CD4-positive, alpha-beta T cell treated with Interleukin-2 at 100 ng/mL for 4 hours (primary cell): ENCODE data around the gene MAPKAP1.

Experiments used
- DNase-seq: peaks from one replicate; pipeline ENCODE4 v3.0.0-alpha.2; 2020; ENCODE audit warnings: low spot score

MAPKAP1 gene

DNA sequence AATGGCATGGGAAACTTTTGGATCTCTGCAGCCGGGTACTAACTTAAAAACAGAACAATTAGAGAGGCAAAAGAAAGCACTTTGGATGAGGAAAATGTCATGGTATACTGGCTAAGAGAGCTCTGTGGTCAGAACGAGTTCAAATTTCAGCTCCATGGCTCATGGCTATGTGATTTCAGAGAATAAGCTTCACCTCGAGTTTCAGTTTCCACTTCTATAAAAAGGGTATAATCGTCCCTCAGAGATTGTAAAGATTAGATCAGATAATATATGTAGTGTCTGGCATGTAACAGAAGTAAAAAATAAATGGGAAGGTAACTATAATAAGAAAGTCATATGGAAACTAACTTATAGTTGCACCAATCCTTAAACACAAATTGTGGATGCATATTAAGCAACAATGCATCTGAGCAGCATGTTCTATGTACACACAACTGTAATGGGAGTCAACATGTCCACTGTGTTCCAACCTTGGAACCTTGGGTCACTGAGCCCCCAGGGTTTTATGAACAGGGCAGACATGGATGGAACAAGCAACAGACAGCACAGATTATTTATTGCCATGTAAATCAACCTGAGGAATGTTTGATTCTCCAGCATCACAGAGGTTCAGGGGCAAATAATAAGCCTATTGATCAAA is 145.4 kb downstream of the MAPKAP1 start:
- DNase-seq: no peak

DNA sequence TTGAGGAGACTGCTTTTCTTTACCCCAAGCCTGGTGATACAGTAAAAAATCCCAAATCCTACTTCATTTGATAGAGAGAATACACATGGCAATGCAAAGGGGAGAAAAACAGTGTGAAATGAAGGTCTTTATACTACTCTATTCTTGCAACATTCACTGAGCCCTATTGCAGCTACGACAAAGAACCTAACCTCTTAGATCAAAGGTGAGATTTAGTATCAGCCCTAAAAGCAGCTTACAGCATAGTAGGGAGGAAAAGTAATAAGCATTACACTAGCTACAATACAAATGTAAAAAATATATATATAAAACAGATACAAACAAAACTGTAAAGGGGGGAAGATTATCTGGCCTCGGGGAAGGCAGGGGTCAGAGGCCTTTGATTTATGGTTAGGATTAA is 147.1 kb downstream of the MAPKAP1 start:
- no peak for DNase-seq

DNA sequence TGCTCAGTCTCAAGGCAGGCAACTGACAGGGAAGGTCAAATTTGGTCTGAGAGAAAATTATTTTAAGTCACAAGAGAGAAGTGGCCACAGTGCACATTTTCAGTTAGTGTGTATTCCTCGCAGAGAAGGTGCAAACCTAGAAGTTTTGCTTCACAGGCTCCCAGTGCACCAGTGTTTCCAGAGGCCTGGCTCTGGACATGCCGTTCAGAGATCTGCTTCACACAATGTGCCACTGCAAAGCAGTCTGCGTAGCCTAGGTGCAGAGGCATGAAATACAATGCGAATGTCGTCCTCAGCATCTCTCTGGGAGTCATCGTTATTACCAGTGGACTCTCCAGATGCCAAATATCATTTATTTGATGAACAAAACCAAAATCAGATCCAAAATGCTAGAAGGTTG is 147.8 kb downstream of the MAPKAP1 start:
- no peak for DNase-seq

DNA sequence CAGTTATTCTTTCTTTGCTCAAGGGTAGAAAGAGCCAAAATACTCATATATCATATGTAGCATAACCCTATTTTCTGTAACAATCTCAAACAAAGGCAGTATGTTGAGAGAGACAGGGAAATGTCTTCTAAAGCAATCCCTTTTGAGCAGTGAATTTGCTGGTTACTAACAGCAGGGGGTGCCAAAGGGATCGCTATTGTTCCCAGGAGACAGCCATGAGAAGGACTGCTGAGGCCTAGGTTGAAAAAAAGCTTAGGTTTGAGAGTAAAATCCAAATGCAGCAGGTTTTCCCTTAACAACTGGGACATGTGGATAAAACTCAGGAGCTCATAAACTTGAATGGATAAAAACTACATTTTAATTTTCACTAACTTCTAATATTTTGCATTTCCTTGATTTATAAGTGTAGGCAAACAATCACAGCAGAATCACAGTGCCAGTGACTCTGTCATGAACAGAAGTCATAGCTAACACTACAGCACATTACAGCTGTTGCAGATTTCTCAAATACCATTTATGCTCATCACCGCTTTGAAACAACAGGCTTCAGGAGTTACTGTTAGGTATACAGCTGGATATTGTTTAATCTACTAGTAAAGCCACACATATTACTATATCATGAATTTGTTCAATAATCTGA is 148.4 kb downstream of the MAPKAP1 start:
- peak; percentile 64 for DNase-seq

DNA sequence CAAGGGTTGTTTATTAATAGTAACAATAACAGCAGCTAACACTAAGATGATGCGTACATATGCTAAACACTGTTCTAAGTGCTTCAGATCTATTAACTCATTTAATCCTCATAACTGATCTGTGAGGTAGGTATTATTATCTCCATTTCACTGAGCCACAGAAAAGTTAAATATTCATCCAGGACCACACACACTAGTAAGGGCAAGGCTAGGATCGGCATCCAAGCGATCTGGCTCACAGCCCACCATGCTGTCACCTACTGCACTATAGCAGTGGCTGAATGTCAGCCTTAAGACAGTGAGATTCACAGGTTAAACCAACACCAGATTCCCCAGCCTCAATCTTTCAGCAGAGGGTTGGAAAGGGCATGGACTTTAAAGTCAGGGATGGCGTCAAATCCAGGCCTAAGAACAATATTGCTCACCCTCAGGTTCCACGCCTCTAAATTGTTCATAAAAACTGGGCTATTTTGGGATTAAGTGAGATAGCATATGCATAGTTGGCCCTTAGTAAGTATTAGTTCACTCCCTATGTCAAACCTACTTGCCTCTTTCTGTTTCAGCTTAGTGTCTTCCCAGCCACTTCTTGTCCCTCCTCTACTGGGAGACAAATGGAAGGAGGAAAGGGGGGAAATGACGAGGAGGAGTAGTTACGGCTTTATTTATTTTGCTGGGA is 150.8 kb downstream of the MAPKAP1 start:
- no peak for DNase-seq

DNA sequence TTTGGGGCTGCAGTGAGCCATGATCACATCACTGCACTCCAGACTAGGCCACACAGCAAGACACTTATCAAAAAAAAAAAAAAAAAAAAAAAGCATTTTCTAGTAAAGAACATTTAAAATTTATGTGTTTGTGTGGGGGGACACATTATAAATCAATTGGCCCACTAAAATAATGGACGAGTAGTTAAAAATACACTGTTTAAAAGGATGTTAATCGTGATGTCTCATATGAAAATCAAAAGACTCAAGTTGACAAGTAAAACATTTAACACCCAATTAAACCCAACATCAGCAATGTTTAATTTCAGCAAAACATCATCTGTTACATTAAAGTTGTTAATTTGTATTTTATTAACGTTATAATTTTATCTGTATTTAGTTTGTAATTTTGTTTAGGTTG is 152.3 kb downstream of the MAPKAP1 start:
- no peak for DNase-seq

DNA sequence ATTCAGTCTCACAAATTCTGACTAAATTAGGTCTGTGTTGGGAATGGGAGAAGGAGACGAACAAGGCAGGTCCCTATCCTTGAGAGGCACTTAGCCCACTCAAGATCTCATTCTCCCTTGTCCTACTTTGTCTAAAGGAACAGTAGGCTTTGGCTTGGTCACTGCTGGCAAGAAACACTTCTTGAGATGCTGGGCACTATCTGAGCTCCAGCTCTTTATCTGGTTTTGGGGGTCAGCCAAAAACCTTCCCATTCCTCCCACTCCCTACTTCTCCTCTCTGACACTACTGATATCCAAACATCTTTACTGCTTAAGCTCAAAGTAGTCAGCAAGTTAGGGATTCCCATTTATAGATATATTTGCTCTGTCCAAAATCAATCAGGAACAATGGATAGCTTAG is 155.2 kb downstream of the MAPKAP1 start:
- DNase-seq: no peak

DNA sequence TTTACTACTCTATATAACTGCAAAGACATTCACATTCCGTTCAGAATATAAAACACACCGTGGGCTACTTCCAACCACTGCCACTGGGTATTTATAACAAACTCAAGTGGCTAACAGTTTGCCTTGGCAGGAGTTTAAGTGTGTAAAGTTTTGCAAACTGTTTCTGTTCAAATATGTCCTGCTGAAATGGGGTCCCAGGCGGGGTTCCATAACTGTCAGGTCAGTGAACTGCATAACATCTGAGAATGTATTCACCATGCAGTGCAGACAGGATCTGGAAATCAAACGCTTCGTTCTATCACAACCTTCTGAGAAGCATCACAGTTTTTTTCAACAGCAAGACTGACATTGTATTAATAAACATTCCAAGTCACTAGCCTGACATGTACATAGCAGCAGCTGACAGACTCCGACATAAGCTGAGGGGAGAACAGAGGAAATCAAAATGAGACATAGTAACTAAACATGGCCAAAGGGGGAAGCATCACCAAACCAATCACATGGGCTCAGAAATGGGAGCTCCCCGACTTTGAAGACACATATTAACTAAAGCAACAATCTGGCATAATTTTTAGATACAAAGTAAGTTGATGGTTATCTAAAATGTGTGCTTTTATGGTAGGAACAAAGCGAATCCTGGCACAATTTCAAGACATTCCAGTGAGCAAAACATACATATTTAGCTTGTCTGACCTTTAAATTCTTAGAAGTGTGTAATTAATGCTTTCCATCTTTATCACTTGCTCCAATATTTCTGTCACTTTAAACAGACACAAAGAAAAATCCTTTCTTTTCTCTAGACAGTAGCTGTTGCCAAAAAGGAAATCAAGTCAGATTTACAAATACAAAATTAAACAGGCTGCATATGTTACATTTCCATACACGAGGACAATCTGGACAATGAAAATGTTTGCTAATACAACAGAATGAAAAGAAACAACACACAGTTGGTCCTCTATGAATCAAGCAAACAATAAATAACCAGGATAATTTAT is 156.8 kb downstream of the MAPKAP1 start:
- DNase-seq: no peak

DNA sequence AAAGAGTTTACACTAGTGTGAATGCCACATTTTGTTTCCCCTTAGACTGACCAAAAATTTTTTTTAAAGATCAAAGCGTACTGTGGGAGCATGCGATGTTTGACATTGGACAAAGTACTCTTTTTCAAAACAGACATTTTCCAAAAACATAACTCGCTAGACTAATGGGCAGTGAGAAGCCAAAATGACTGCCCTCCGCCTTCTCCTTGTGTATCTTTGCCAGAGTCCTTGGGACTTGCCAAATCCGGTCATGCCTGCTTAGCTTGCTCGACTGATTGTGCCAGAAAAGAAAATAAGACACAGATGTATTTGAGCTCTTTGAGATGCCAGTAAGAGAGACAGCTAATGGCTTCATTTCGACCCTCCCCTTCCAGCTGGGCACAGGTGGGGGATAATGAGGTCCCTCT is 157.5 kb downstream of the MAPKAP1 start:
- no peak for DNase-seq

DNA sequence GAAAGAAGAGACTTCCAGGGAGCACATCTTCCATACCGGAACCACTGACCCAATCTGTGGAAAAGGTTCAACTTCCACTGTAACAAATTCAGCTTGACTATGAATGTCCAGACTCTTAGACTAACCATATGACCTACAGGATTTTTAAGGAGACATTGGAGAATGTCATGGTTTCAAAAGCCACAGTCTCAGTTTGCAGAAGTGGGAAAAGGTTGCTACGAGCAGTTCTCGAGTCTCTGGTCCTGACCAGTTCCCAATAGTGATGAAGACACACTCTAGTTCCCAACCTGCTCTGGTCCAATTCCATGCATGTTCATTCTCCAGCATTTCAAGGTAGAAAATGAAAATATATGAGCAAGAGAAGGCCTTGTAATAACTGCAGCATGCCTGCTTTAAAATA is 158.0 kb downstream of the MAPKAP1 start:
- DNase-seq: no peak

DNA sequence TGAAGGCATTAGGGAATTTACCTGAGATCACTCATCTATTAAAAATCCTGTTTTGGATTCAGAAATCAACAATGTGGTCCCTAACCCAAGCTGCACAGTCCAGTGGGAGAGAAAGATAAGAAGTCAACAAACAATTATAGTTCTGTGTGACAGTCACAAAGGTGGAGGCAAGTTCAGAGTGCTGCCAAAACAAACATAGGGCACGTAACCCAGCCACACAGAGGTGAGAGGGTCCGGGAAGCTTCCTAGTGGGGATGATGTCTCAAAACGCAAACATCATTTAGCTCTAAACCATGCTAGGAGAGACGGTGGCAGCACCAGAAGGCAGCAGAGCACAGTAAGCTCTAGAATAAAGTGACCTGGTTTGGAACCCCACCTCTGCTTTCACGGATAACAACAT is 158.9 kb downstream of the MAPKAP1 start:
- DNase-seq: no peak

DNA sequence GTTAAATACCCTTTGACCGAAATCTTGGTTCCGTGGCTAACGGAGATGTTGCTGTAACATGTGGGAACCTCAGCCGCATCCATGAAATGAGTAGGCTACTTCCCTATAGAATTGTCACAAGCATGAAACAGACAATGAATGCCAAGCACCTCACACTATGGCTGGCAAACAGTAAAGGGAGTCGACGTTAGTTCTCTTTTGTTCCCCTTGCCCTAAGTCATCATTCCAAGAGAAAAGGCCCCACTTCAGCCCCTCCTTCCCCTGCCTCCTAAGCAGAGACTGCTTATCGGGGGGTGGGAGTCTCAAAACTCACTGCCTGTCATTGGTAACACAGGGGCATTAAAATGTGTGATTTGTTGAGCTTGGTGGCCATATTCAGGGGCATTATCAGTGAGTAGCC is 159.6 kb downstream of the MAPKAP1 start:
- no peak for DNase-seq

DNA sequence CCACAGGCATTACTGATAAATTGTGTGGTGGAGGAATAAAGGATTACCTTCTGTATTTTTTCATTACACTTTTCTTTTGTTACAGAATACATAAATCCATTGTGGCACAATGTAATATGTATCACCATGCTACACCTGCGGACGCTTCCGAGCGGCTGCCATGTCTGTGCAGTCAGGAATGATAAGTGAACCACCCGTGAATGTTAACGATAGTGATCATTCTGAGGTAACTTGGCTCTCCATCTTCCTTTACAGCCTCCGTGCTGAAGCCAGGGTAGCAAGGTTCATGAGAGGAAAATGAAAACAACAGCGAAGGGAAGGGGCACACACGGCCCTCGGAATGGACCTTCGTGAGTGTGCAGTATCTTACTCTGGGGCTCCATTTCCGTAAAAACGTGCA is 161.2 kb downstream of the MAPKAP1 start:
- no peak for DNase-seq

DNA sequence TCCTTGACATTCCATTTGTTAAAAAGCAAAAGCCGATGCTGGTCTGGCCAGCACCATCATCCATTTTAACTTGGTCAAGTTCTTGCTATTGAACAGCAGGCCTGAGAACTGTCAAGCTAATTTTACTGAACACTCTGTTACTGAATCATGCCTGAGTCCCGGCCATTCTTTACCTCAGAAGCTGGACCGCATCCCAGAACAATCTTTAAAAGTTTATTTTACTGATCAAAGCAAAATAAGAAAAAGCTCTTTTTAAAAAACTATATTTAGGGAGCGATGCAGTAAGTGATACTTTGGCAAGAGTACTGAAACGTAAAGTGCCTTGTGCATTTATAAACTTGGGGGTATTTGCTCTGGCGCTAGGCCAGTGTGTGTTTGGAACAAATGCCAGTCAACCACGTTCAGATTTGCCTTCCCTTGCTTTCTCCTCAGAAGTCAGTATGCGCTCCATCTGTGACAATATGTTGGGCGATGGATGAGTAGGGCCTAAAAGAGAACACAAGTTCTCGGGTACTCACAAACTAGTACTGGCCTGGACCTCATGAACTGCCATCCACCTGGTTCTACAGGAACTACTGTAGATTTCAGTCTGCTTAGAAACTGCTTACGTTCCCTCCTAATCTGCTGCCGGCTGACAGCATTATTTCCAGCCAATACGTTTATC is 161.9 kb downstream of the MAPKAP1 start:
- no peak for DNase-seq

DNA sequence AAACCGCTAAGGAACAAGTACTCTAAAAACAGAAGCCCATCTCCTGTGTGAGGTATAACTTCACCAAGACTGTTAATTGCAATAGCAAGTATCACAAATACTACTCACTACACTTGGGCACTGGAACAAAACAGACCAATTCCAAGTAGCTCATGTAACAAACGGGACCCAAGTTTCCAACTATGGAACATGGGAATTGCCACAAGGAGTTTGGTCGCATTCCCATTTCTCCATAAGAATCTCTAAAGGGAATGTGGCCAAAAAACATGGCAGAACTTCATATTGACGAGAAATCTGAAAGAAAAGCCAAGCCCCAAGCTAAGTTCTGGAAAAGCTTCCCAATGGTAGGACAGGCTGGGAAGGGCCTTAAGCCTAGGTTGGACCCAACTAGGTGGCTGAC is 162.5 kb downstream of the MAPKAP1 start:
- DNase-seq: no peak

DNA sequence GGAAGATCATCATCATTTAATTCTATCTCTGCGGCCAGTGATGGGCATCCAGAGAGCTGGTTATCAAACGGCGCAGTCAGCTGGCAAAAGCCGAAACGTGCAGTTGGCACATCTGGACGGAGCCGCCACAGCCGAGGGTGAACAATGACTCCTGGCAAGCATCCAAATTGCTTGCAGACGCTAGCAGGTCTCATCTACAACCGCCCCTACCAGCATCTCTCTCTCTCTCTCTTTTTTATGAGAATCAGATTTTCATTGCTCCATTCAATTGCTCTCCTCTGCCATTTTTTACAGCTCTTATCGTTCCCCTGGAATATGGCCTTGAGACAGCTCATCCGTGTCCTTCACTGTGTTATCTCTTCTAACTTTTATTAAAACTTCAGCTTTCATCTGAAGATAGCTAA is 165.2 kb downstream of the MAPKAP1 start:
- DNase-seq: no peak

DNA sequence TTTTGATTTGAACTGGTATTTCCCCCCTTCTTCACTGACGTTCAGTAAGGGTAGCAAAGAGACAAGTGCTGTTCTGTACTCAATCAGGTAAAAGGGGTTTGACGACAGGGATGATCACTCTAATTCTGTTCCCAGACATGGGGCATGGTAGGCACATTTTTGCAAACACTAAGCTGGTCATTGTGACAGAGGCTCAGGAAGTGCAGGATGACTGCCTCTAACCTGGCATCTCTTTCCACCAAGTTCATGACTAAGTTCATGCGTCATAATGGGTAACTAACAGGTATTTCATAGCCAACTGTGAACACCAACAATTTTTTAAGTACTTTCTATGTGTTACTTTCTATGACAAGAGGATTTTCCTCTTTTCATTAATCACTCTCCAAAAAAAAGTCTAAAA is 166.5 kb downstream of the MAPKAP1 start:
- DNase-seq: no peak

DNA sequence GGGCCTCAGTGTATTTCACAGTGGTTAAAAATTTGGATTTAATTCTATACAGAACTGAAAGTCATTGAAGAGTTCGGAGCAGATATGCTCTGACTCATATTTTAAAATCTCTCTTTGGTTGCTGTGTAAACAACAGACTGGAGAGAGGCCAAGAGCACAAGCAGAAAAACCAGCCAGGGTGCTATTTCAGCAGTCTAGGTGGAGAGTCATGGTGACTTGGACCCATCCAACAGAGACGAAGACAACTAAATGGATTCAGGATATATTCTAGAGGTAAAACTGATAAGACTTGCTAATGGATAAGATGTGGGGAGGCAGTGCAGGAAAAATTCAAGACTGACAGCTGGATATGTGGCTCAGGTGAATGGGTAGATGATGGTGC is 168.9 kb downstream of the MAPKAP1 start:
- no peak for DNase-seq

DNA sequence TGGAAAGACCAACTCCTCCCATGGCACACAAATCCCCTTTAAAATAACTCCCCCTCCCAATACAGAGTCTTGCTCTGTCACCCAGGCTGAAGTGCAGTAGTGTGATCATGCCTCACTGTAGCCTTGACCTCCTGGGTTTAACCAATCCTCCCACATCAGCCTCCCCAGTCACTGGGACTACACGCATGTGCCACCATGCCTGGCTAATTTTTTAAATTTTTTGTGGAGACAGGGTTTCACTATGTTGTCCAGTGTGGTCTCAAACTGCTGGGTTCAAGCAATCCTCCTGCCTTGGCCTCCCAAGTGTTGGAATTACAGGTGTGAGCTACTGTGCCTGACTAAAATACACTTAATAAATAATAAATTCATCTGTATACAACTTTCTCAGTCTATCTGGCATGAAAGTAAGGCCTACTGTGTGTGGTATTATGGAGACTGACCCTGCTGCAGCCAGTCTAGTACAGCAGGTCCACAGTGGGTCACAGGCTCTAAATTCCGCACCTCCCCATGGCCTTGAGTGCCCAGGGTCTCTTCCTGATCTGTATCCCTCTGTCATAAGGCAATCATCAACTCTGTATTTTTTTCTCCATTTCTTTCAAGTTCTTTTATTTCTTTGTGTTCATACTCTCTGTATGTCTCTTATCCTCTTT is 169.4 kb downstream of the MAPKAP1 start:
- DNase-seq: no peak

DNA sequence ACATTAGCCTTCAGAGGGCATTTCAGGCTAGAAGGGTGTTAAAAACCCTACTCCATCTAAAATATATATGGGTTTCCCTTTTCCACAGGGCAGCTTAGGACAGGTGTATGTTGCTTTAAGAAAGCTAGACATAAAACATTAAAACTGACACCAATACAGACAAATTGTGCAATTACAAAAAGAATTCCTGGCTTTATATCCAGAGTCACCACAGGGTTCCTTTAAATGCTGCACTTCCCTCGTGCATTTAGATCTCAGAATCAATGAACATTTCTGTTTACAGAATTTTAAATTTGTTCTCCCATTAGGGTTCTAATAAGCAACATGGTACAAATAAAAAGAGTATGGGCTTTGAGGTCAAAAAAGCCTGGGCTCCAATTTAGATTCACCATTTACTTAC is 170.2 kb downstream of the MAPKAP1 start:
- no peak for DNase-seq

DNA sequence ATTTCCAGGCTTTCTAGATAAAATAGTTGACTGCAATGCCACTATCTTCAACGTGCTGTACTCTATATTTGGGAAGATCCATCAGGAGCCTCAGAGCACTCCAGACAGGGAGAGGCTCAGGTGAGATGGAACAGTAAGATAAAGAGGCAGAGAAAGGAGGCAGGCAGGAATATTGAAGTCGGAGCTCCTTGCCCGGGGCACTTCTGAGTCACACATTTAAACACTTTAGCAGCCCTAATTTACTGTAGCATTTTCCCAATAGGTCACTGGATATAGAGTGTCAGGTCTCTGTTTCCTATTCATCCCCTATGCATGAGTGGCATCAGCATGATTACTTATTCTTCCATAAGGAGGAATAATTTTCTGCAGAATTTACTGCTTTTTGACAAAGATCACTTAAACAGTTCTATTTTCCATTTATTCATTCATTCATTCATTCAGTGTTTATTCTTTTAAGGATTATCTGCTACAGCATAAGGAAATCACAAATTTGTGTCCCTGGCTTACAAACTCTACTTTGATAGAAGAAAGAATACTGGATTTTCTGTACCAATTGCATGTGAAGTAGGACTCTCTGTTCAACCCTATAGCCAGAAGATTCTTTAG is 170.7 kb downstream of the MAPKAP1 start:
- DNase-seq: no peak
